NCI-H1417 (cell line): ENCODE data around the gene COL8A1.

Source experiments
- DNase-seq, 3 experiments: peaks; one replicate each; lab custom pipeline; 2025; lab: John Stamatoyannopoulos, UW

COL8A1 gene

DNA sequence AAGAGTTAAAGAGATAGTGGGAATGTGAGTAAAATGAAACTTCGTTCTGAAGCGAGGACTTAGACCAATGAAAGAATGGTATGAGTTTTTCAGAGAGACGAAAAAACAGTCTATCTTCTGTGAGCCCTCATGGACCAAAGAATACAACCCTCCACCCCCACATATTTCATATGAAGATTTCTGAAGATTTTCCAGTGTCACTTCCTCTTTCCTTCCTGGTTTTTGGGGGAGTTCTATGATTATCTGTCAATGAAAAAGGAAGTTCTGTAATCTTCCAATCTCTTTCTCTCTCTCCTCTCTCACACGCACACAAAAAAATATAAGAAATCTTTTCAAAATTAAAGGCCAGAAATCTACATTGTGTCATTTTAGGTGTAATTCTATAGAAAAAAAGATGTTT, 206.9 kb downstream of the COL8A1 start:
- no peak for DNase-seq

DNA sequence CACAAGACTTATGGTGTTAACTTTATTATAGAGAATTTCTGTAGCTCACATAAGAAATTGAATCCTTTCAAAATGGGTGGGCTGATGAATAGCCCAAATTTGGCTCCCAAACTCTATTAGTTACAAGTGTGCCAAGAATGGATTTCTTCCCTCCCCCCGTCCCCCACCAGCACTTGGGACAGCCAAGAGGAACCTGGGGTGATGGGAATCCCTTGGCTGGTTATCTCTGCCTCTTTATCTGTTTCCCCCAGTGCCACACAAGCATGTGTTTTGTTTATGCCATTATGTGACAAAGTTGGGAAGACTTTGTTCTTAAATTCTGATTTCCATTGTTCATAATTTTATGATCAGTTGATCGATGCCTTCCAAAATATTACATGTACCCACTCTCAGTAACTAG, 207.6 kb downstream of the COL8A1 start:
- no peak for DNase-seq

DNA sequence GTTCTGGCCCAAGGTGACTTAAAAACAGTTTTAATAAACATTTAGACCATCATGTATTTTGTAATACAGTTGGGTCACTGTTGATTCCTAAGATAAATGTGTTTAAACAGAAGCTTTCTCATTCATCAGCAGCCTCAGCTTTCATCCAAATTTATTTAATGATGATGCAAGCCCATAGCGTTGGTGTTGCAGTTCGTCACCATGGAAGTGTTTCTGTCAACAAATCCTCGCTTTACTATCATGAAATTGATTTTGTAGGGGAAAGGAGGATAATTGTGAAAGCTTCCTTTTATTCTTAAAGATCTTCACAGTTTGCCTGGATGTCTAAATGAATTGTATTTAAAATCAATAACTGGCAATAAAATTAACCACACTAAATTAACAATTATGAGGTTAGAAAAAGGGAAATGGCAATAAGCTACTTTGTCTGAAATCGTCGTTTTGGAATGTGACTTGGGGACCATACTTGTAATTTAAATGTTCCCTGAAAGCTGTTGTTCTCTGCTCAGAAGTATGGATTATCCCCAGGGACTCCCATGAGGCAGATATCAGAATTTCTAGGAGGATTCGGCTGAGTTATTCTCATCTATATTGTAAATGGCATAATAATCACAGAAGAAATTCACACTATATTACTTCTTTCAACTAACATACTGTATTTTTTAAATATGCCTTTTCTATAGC, 208.2 kb downstream of the COL8A1 start:
- peak in 1 of 3 experiments; percentile 34 for DNase-seq

- DNase-seq: no peak
Observed at GRCh38 chr3:99848433-99848832, 210.0 kb downstream of the COL8A1 start.
